ENCODE results near the gene FAU.

Gene FAU

DNA sequence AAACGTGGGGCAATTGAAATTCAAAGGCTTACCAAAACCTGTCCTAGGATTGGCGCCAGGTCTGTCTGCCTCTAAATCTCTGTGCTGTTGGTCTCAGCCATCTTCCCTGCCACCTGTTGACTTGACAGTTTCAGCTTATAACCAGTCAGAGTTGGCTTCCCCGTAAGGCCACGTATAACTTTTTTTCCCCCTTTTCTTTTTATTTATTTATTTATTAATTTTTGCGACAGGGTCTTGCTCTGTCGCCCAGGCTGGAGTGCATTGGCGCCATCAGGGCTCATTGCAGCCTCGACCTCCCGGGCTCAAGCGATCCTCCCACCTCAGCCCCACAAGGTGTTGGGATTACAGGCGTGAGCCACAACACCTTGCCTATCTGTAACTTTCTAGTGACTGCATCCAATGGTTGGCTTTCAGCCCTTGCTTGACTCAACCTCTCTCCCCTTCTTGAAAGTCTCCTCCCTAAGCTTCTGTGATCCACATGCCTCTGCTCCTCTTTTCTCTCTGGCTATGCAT, 13.8 kb upstream of the FAU start:
- no peak for DNase-seq (ENCODE audit: low read depth, low spot score)

DNA sequence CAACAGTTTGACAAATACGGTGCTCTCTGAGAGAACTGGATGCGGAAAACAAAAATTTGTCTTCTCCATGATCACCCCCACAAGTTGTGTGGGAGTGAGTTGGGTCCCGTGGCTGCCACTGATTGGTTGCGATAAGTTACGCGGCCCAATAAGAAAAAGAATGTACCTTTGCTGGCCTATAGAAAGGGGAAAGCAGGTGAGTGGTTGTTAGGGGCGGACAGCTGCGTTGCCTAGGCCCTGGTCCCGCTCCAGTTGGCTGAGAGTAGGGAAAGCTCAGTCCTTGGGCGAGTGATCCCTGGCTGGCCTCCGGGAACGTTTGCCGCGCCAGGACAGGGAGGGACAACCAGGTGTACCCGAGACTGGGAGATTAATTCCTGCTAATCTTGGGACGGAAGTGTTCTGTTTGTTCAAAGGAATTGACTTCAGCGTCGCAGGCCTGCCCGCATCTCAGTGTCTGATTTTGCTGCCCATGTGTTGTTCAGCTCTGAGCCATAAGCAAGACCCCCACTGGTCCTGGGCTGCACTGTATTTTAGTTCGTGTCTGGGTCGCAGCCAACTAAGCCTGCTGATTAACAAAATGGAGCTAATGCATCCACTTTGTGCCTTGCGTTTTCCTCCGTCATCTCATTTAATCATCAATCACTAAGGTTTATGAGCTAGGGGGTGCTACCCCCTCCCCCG, 13.2 kb upstream of the FAU start:
- DNase-seq (ENCODE audit: low read depth, low spot score), result peak; percentile 98

DNA sequence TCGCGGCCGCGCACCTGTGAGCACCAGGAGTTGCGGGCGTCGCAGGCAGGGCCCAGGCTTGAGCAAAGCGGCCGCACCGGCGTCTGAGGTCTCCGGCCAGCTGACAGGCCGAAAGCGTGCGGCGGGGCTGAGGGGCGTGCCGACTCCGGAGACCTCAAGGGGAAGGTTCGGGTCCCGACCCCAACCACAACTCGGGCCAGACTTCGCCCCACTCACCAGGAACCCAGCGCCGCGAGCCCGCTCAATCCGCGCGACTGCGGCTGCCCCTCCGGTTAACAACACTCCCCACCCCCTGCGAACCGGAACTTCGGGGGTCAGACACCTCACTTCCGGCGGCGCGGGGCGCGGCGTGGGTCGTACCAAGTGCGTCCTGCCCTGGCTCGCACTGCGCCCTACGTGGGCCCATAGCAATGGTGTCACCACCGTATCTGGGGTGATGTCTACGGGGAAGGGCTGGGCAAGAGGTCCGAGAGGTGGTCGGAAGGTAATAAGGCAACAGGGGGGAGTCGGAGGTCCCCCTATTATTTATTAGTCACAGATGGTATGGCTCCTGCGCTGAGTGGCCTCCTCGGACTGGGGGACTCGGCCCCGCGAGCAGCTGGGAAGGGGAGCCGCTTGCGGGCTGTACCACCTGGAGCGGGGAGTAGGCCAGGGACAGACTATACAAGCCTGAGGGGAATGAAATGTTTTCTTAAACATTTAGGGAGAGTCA, 12.5 kb upstream of the FAU start, which contains the start of gene SYVN1:
SYVN1 (minus strand) TSS at position 280 of the 712 bp plus-strand sequence. CDS start 918 bp downstream, outside the sequence.
- DNase-seq (ENCODE audit: low read depth, low spot score), result peak; percentile 95

DNA sequence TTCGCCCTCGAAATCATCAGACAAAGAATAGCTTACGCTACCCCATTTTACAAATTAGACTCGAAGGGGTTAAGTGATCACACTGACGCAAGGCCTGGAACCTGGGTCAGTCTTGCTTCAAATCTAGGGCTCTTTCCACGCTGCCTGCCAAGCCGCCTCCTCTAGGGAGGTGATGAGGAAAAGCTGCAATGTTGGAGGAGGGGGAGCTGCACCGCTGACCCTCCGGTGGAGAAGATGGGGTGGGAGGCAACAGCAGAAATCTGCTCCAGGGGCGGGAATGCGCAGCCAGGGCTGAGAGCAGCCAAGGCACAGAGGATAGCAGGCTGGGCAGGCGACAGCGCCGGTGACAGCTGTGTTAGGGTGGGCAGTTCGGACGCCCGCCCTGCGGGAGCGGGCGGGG, 11.8 kb upstream of the FAU start:
- no peak for DNase-seq (ENCODE audit: low read depth, low spot score)

DNA sequence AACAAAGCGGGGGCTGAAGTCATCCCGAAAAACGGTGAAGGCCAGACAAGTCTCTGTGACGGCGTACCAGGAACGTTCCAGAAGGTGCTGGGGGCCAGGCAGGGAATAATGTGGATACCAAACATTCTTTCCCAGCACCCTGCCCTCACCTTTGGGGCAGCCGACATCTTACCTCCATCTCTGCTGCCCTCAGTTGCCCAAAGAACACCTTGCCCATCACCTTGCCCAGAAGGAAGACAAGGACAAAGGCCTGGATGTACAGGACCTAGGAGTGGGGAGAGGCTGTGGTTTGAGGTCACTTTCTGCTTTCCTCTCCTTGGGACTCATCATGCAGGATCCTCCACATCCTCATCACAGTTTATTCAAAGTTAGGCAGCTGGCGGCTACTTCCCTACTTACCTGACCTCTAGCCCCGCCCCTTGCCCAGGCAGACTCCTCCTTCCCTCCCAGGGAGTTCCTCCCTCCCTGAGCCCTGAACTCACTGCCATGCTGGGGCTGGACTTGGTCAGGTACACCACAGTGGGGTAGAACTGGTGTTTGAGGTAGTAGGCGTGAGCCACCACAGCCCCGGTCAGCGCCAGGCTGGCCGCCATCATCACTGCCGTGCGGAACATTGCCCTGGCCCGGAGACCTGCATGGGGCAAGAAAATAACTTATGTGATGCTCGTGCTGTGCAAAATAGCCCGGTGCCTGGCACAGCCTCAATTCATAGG, 11.2 kb upstream of the FAU start:
- peak; percentile 22 for DNase-seq (ENCODE audit: low read depth, low spot score)

DNA sequence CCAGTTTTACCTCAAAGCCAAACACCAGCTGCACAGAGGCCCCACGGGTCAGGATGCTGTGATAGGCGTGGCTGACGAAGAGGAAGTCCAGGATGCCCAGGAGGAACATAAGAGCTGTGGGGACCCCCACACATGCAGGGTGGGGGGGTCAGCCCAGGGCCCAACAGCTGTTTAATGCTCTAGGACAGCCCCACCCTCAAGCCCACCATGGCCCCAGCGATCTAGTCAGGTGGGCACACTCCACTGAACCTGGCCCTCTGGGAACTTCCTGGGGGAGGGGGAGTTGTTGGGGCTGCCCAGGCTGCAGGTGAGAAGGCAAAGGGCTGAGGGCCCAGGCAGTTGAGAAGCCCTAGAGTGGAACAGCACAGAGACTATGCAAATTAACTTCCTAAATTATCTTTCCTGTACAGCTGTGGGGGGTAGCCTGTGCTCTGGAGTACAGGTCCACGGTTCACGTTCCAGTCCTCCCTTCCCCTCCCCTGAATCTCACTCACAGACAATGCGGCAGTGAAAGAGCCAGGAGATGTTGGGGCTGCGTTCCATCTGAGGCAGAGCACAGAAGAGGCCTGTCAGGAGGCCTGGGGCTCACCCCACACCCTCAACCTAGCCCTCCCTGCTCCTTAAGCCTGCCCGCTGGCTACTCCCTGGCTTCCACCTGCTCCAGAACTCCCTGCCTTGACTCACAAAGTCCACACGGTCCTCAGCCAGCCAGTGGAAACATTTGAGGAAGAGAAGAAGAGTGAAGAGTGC, 10.5 kb upstream of the FAU start:
- no peak for DNase-seq (ENCODE audit: low read depth, low spot score)

DNA sequence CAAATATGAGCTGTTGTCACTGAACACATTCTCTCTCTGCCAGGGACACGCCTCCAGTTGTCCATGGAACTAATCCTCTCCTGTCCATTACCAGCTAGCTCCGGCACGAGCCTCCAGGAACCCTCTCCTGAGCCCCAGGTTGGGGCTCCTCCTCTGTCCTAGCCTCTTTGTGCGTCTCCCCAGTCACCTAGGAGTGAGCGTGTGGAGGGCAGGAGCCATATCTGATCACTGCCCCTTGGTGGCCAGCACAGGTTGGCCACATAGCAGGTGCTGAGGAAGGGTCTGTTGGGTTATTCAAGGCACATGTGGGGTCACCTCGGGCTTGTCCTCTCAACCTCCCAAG, 9.9 kb upstream of the FAU start:
- DNase-seq (ENCODE audit: low read depth, low spot score), result no peak

DNA sequence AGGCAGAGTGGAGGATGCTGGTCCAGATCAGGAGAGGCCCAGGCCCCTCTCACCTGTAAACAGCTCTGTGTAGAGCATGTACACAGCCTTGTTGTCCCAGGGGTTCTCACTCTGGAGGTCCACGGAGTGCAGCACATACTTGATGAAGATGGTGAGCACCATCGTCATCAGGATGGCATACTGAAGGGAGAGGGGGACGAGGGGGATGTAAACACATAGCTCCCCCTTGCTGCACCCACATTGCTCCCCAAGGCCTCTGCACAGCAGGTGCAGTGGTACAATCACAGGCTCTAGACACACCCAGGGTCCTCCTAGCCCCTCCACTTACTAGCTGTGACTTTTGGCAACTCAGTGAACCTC, 9.5 kb upstream of the FAU start:
- no peak for DNase-seq (ENCODE audit: low read depth, low spot score)

DNA sequence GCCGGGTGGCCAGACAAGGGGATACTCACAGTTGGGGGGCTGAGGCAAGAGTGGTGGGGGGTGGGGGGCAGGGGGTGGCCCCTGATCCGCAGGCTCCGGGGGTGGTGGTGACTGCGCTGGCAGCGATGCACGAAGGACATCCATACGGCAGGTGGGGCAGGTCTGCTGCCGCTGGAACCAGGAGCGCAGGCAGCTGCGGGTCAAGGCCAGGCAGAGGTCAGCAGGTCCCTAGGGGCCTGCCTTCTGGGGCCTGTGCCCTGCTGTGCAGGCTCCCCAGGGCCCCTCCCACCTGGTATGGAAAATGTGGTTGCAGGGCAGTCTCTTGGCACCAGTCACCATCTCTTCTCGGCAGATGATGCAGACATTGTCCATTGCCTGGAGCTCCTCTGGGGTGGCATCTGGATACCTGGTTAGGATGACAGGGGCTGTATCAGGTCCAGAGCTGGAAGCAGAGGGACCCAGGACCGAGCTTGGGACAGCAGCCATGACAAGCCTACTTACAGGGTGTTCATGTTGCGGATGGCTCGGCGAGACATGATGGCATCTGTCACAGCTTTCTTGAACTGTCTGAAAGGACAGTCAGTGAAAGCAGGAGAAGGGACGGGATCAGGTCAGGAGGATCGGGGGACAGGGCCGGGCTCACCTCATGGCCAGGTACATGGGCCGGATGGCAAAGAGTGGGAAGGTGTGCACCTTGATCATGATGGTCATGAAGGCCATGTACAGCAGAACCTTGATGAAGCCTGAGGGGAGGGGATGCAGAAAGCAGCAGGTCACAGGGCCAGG, 8.9 kb upstream of the FAU start:
- no peak for DNase-seq (ENCODE audit: low read depth, low spot score)

DNA sequence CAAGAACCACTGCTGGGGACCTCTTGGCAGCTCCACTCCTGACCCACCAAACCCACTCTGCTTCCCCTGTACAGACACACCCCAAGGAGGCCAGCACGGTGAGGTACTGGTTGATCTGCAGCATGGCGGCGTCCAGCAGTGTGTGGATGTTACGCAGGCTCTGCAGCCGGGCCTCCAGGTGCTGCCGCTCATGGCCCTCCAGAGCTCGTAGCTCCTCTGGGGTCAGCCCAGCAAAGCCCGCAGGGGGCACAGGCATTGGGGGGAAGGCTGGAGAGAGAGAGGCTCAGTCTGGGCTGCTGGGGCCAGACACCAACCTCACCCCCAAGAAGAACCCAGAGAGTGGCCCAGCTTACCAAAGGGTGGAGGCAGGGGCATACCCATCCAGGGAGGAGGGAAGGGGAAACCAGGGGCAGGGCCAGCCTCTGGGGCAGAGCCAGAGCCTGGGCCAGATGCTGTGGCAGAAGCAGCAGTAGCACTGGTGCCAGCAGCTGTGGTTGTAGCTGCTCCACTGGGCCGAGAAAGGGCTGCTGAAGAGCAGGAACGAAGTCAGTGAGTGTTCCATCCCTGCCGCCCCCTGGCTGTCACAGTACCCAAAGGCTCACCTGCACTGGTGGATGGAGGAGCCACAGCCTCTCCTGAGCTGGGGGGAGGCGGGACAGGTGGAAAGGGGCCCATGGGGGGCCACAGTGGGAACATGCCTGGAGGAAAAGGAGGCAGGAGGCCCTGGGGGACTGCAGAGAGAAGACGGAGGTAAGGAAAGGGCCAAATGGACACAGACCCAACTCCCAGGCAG, 7.9 kb upstream of the FAU start:
- DNase-seq (ENCODE audit: low read depth, low spot score), result no peak

DNA sequence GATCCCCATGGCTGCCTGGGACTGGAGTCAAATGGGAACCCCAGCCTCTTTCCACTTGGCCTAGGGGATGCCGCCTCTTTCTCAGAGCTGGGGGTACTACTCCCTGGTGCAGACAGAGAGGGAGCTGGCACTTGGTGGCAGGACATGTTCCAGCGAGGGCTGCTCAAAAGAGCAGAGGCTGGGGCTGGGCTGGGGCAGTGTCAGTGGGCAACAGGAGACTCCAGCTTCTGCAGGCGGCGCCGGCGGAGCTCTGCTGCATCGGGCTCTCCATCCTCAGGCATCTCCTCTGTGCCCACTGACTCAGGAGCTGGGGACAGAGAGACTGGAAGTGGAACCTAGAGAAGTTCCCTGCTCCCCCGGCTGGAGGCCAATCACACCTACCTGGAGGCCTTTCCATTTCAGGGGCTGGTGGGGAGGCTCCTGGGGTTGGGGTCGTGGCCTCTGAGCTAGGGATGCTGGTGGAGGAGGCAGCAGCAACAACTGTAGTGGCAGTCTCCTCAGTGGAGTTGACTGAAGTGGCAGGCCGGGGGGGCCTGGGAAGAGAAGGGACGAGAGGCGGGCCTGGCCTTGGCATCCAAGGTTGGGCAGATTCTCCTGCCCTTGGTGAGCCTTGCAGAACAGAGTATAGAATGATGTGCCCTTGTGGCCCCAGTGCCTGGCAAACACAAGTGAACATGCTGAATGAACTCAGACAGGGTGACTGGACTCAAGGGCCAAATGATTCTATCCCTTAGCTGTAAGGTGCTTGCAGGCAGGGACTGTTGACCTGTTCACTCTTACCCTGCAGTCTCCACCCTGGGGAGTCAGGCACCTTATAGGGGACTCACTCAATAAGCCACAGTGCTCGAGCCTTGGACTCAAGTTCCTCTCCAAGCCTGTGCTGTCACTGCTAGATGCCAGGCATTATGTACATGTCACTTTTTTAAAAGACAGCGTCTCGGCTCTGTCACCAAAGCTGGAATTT, 6.5 kb upstream of the FAU start:
- no peak for DNase-seq (ENCODE audit: low read depth, low spot score)

DNA sequence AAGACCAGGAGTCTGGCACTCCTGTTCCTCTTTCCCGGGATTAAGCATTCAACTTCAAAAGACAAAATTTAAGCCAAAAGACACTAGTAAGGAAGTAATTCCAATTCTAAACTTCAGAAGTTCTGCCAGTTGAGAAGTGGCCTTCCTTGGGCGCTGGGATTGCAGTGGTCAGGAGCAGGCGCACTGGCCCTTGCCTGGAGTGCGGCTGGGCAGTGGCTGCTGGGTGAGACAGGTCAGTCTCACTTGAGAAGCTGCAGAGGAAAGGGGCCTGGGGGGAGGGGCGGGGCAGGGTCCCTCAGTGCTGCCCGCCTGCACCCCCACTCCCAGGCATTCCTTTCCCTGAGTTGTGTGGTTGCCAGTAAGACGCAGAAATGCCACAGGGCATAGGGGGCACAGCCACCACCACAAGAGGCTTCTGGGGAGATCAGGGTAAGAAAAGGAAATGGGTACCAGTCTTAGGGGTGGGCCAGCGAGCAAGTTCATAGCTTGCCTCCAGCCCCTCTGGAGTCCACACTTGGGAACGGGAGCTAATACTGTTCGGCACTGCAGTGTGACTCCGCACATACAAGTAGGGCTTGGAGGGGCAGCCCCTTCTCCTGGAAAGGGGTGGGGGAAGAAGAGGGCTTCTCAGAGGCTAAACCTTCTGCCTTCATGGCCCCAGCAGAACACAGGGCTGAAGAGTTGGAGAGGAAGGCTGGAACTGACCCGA, 5.7 kb upstream of the FAU start:
- no peak for DNase-seq (ENCODE audit: low read depth, low spot score)

DNA sequence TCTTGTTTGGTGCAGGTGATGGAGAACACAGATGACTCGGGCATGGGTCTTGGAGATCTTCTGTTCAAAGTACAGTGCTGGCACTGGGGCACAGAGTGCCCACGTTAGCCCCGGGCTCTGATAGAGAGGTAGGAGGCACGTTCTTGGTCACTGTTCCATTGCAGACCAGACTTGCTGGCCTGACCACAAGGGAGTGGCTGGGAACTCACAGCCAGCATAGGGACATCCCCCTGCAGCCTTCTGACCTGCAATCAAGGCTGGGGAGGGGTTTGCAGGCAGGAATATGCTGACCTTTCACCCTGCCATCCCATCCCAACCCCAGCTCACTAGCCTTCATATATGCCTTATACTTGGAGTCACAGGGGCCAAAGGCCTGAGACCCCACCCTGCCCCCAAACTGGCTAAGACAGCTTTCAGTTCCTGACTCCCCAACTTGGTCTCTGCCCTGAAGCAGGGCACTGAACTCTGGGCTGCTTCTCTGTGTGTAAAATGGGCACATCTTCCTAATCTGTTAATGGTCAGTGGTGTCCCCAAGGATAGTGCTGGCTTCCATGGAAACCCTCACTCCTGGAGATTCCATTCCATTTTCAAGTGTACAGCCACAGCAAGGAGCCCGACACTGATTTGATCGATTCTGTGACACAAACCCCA, 4.8 kb upstream of the FAU start:
- no peak for DNase-seq (ENCODE audit: low read depth, low spot score)

DNA sequence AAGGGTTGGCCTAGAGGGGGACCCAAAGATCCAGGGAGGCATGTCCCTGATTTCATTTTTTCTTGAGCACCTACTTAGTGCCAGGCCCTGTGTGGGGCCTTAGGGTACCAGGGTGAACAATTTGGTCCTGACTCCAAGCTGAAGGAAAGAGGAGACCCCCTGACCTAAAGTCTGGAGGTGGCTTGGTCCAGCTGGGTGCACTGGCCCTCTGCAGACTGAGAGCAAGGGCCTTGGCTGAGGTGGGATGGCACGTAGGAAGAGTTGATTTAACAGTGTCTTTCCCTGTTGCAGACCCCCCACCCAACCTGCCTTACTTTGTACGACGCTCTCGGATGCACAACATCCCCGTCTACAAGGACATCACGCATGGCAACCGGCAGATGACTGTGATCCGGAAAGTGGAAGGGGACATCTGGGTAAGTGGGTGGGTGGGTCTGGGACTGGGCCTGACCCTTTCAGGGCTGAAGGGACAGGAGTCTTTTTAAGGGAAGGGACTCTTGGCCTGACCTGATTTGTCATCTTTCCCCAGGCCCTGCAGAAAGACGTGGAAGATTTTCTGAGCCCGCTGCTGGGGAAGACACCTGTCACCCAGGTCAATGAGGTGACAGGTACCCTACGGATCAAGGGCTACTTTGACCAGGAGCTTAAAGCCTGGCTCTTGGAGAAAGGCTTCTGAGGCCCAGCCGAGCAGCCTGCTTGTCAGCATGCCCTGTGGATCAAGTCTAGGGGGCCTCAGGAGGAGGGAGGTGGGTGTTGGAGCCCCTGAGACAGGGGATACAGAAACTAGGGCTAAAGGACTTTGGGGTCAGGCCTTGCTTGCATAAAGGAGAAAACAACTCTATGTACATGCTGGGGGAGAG, 3.5 kb upstream of the FAU start:
- DNase-seq (ENCODE audit: low read depth, low spot score), result no peak

DNA sequence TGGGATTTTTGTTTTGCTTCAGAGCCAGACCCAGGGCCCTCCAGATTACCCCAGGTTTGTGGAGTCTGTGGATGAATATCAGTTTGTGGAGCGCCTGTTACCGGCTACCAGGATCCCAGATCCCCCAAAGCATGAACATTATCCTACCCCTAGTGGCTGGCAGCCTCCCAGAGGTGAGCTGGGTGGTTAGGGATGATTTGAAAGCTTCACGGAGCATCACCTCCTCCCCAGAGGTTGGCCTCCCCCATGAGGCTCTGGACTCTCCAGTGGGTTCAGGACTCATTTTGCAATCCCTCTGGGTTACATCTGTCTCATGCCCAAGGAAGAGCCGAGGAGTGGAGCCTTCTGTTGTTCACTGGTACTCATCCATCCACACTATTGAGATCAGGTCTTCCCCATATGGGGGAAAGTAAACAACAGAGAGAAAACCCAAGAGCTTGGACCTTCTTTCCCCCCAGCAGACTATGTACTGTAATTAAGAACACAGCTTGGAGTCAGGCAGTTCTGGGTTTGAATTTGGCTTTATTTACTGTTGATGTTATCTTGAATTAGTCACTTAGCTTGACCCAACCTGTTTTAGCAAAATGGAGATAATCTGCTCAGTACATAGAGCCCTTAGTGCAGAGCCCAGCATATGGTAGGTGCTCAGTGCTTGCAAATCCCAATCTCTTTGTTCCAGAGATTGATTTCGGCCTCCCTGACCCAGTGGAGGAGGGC, 2.7 kb upstream of the FAU start:
- DNase-seq (ENCODE audit: low read depth, low spot score), result no peak

DNA sequence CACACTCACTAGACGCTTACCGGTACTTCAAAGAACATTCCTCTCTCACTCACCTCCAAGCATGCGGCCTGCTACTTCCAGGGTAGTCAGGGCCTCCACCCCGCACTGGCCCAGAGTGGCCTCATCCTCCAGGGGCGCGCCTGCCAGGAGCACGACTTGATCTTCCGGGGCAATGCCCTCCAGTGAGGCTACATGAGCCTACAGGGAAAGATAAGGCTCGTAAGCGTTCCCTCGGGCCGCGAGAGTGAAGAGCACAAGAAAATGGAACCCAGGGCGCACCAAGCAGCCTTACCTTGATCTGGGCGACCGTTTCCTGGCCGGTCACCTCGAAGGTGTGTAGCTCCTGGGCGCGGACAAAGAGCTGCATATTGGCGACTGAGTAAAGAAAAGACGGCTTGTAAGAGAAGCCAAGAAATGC, 478 bp downstream of the FAU start:
- DNase-seq (ENCODE audit: low read depth, low spot score), result peak; percentile 31

All from astrocyte of the hippocampus (primary cell).